ENCODE measurements around the gene IMMP1L.

The IMMP1L gene

GRCh38 chr11:31383116-31383515 lies 126.3 kb downstream of the IMMP1L start:
- Histone ChIP-seq H3K27ac (no peak overlapping the region), H3K27me3 (no peaks in the 10 kb centered on the region), H3K36me3 (no peaks in the 10 kb centered on the region), H3K4me1 (ENCODE audit: control insufficient read depth in 1 of 2, insufficient read depth in 1 of 2, low read depth in 1 of 2, low read length in 1 of 2) (no peaks in the 10 kb centered on the region), H3K9me3 (no peaks in the 10 kb centered on the region), H3K4me3 (ENCODE audit: low read depth in 1 of 2, low read length in 1 of 2) (no peak overlapping the region)
- TF ChIP-seq, protein P1, sequence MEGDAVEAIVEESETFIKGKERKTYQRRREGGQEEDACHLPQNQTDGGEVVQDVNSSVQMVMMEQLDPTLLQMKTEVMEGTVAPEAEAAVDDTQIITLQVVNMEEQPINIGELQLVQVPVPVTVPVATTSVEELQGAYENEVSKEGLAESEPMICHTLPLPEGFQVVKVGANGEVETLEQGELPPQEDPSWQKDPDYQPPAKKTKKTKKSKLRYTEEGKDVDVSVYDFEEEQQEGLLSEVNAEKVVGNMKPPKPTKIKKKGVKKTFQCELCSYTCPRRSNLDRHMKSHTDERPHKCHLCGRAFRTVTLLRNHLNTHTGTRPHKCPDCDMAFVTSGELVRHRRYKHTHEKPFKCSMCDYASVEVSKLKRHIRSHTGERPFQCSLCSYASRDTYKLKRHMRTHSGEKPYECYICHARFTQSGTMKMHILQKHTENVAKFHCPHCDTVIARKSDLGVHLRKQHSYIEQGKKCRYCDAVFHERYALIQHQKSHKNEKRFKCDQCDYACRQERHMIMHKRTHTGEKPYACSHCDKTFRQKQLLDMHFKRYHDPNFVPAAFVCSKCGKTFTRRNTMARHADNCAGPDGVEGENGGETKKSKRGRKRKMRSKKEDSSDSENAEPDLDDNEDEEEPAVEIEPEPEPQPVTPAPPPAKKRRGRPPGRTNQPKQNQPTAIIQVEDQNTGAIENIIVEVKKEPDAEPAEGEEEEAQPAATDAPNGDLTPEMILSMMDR (IDR thresholded peaks at IDR 0.05), result no peak
